ENCODE results near the gene OSTC. TPM values are rescaled to one million over a fixed set of nuclear protein-coding genes. Genes with fewer than 3 reads are reported as not detected.

Gene OSTC
- total and polyA plus RNA-seq, 9 donors, result 52.0 to 110 (median 74.0) TPM

DNA sequence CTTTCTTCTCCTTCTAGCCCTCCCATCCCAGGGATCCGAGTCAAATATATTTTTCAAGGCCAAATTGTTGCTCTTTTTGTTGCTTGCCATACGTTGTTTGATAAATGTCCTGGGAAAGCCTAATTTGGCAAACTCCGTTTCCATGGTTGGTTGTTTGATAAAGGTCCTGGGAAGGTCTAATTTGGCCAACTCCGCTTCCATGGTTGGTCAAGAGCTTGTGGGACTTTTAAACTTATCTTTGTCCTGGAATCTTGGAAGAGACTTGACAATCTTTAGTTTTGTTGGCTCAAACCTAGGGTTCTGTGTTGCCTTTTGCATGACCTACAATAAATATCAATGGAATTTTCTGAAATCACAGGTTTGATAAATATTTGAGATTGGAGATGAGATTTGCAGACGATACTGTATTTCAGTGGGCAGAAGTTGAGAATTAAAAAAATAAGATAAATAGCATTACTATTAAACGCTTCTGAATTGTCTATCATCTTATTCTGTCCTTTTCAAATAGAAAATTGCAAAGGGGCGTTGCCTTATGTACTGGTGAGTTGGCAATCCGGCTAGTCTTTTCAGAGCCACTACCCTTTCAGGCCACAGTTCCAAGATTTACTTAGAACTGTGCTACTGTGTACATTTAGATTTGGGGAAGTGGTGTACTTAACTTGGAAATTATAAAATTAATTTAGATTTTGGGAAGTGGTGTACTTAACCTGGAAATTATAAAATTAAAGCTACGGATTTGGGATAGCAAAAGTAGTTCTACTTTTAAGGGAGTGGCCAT lies 804 bp downstream of the OSTC start:
- Histone ChIP-seq H3K9me3 (no peaks in the 10 kb centered on the region), H3K27ac (peak overlapping the region in 1 of 2 donors; percentile 78), H3K36me3 (no peaks in the 10 kb centered on the region), H3K27me3 (no peaks in the 10 kb centered on the region), H3K4me3 (peak overlapping the region; percentile 82), H3K4me1 (ENCODE audit: insufficient read depth) (peaks cover 4% of the 10 kb centered on the region)
- TF ChIP-seq CTCF (IDR thresholded peaks at IDR 0.05), result no peak
- DNase-seq, result no peak
- intact Hi-C loops (cut with DNase I), result loop anchor here in 1 of 4 donors (10.0 kb wide), 1 partner anchor 926 kb away; the partner anchor contains the start of gene PAPSS1
- 2 to 3% (median 2%) methylated on average over 9 of the region's 9 CpGs for WGBS, 3 donors

DNA sequence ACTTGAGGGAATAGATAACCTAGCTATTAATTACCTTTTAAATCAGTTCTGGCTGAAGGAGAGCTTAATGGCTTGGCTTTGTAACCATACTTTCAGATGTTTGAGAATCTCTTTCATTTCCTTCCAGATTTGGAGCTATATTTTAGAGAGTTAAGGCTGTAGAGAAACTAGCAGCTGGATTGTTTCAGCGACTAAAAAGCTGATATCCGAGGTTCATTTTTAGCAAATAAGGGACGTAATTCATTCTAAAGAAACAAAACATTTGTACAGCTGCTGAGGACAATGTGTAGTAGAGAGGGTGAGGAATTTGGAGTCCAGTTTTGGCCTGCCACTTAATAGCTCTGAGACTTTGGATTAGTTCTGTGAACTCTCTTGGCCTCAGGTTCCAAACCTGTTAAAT lies 12.2 kb downstream of the OSTC start:
- H3K4me1 ChIP-seq (ENCODE audit: insufficient read depth), result no peaks in the 10 kb centered on the region
- intact Hi-C loops (cut with DNase I), result no loop called here
- TF ChIP-seq CTCF (IDR thresholded peaks at IDR 0.05), result no peak
- no peak for TF ChIP-seq POLR2A (IDR thresholded peaks at IDR 0.05)
- no peak for TF ChIP-seq EP300 (IDR thresholded peaks at IDR 0.05)
- H3K4me3 ChIP-seq, result no peak overlapping the region
- no peaks in the 10 kb centered on the region for H3K27me3 ChIP-seq
- WGBS, 3 donors, result 10 to 22% (median 13%) methylated on average over 3 of the region's 3 CpGs
- H3K36me3 ChIP-seq, result no peaks in the 10 kb centered on the region
- H3K9me3 ChIP-seq, result no peaks in the 10 kb centered on the region
- no peak for DNase-seq
- no peak overlapping the region for H3K27ac ChIP-seq

GRCh38 chr4:108674356-108674977 lies 24.1 kb downstream of the OSTC start:
- DNase-seq, result no peak
- no peak for TF ChIP-seq EP300 (IDR thresholded peaks at IDR 0.05)
- TF ChIP-seq CTCF (IDR thresholded peaks at IDR 0.05), result no peak
- no peak for TF ChIP-seq POLR2A (IDR thresholded peaks at IDR 0.05)

DNA sequence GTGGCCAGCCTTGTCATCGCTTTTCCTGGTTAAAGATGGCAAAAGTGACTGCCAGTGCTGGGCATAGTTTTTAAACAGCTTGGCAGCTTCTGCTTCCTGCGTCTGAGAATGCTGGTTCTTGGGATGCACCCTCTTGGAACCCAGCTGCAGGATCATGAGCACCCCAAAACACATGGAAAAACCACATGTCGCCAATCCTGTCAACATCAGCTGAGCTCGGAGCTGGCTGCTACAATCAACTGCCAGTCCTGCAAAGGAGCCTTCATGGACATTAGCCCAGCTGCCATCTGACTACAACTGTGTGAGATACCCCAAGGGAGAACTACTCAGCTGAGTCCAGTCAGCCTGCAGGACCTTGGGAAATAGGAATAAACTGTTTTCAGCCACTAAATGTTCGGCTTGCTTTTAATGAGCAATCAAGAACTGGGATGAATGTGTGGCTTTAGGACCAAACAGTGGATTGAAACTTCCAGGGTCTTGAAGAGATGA lies 31.0 kb downstream of the OSTC start:
- Histone ChIP-seq H3K27me3 (no peaks in the 10 kb centered on the region), H3K4me1 (ENCODE audit: insufficient read depth) (no peaks in the 10 kb centered on the region), H3K36me3 (no peaks in the 10 kb centered on the region), H3K4me3 (no peak overlapping the region), H3K27ac (no peak overlapping the region), H3K9me3 (no peaks in the 10 kb centered on the region)
- no peak for DNase-seq
- intact Hi-C loops (cut with DNase I), result no loop called here
- TF ChIP-seq CTCF (IDR thresholded peaks at IDR 0.05), result no peak
- TF ChIP-seq POLR2A (IDR thresholded peaks at IDR 0.05), result no peak
- no peak for TF ChIP-seq EP300 (IDR thresholded peaks at IDR 0.05)
- WGBS, 3 donors, result 90 to 96% (median 91%) methylated on average over 5 of the region's 5 CpGs

More at GRCh38 chr4:108674356-108674977, 24.1 kb downstream of the OSTC start:
- 72% methylated on average over 4 of the region's 4 CpGs for WGBS, 3 donors
- Histone ChIP-seq H3K4me1 (ENCODE audit: insufficient read depth) (no peaks in the 10 kb centered on the region), H3K4me3 (no peak overlapping the region), H3K9me3 (no peaks in the 10 kb centered on the region), H3K27ac (no peak overlapping the region), H3K36me3 (no peaks in the 10 kb centered on the region), H3K27me3 (no peaks in the 10 kb centered on the region)
- intact Hi-C loops (cut with DNase I), result no loop called here
